K562 (cell line): ENCODE results near the gene CBFA2T2. TPM values are rescaled to one million over a fixed set of nuclear protein-coding genes. Genes with fewer than 3 reads are reported as not detected.

Experiments used
- ATAC-seq: fragments of 200-7000 bp; cut with Tn5 transposase; 3 replicates; pipeline ENCODE4 v1.9.1; 2020; ENCODE audit warnings: moderate library complexity
- BruUV-seq: library from RNA; stranded (reverse); fragments of 400-500 nt; replicated peaks from 2 replicates; lab custom pipeline; 2021; lab: Mats Ljungman, UMichigan
- CTCF ChIA-PET: fragments of 300-600 bp; formaldehyde crosslinking; extraction: SDS; loops from one replicate; lab custom pipeline; 2021; ENCODE audit warnings: low intra/inter-chr PET ratio; lab: Yijun Ruan, JAX
- POLR2A ChIA-PET: fragments of 300-600, 350-650 bp; sonication (Branson Sonifier 250); formaldehyde crosslinking; extraction: SDS; loops from one replicate; lab custom pipeline; 2021; ENCODE audit warnings: antibody characterized with exemption, inconsistent platforms; lab: Yijun Ruan, JAX
- DNase-seq, 4 experiments: peaks; one replicate each; pipeline versions ENCODE4 v3.0.0 to v3.0.0-alpha.2; 2011 to 2018; ENCODE audit warnings: low spot score in 3 of 4, mixed read lengths in 3 of 4; ENCODE audit errors: extremely low read depth in 1 of 4
- FAIRE-seq: peaks from 2 replicates; lab custom pipeline; 2011; peaks lifted over from hg19 to GRCh38; lab: Jason Lieb, UNC
- H2AFZ ChIP-seq: 2 replicates; pipeline ENCODE4 v1.6.0; 2011; ENCODE audit warnings: low read depth, low read length, control low read depth, inconsistent platforms
- H3K27ac ChIP-seq: fragments of 200-600 bp; 3 replicates; pipeline ENCODE4 v1.8.0; 2011; ENCODE audit warnings: low read depth, mild to moderate bottlenecking, control low read depth, inconsistent platforms, low read length, moderate library complexity, mixed read lengths; ENCODE audit errors: extremely low read depth
- H3K27me3 ChIP-seq, 2 experiments: fragments of 300-600 bp in 1 of 2; 2 replicates in 1 of 2; 3 replicates in 1 of 2; pipeline versions ENCODE4 v1.6.0 to v1.8.0; 2011; ENCODE audit warnings: inconsistent platforms in 2 of 2, low read length in 2 of 2, mild to moderate bottlenecking in 1 of 2, mixed read lengths in 1 of 2, moderate library complexity in 1 of 2; ENCODE audit not compliant: control insufficient read depth in 2 of 2, insufficient read depth in 2 of 2
- H3K36me3 ChIP-seq: fragments of 300-600 bp; 3 replicates; pipeline ENCODE4 v1.8.0; 2011; ENCODE audit warnings: mild to moderate bottlenecking, low read length, inconsistent platforms; ENCODE audit not compliant: control insufficient read depth, insufficient read depth
- H3K4me1 ChIP-seq, 2 experiments: fragments of 200-600 bp in 1 of 2; replicated peaks in 1 of 2; 2 replicates in 1 of 2; 3 replicates in 1 of 2; pipeline versions ENCODE4 v1.5.1 to v1.8.0; 2011; ENCODE audit warnings: inconsistent platforms in 2 of 2, low read length in 2 of 2, mild to moderate bottlenecking in 1 of 2, mixed read lengths in 1 of 2, moderate library complexity in 1 of 2; ENCODE audit not compliant: control insufficient read depth in 2 of 2, insufficient read depth in 2 of 2
- H3K4me2 ChIP-seq: 2 replicates; pipeline ENCODE4 v1.6.1; 2011; ENCODE audit warnings: low read length, control low read depth, inconsistent platforms, mixed read lengths; ENCODE audit not compliant: insufficient read depth
- H3K4me3 ChIP-seq: fragments of 200-600 bp; sonication (generic), shearing (Covaris generic); 2 replicates; pipeline ENCODE4 v1.5.1; 2016; ENCODE audit warnings: control low read depth, inconsistent platforms
- H3K79me2 ChIP-seq: fragments of 200-600 bp; 3 replicates; pipeline ENCODE4 v1.8.0; 2011; ENCODE audit warnings: low read length, inconsistent platforms; ENCODE audit not compliant: control insufficient read depth, insufficient read depth
- H3K9ac ChIP-seq, 2 experiments: 2 replicates each; pipeline versions ENCODE4 v1.6.0 to v1.6.1; 2011; ENCODE audit warnings: low read depth in 2 of 2, low read length in 2 of 2, control low read depth in 1 of 2, inconsistent platforms in 1 of 2, mild to moderate bottlenecking in 1 of 2, mixed read lengths in 1 of 2; ENCODE audit not compliant: insufficient read depth in 1 of 2
- H3K9me1 ChIP-seq: one replicate; pipeline ENCODE4 v1.6.0; 2011; ENCODE audit warnings: inconsistent platforms, mild to moderate bottlenecking, low read length, moderate library complexity; ENCODE audit not compliant: control insufficient read depth, insufficient read depth
- H3K9me3 ChIP-seq: replicated peaks from 2 replicates; pipeline ENCODE4 v1.5.1; 2011; ENCODE audit warnings: low read depth, low read length, inconsistent platforms; ENCODE audit not compliant: control insufficient read depth, insufficient read depth
- H4K20me1 ChIP-seq: replicated peaks from 2 replicates; pipeline ENCODE4 v1.6.1; 2011; ENCODE audit warnings: low read length, inconsistent platforms, mixed read lengths; ENCODE audit not compliant: control insufficient read depth, insufficient read depth
- CAMTA2 ChIP-seq: fragments of 250-450 bp; sonication (Bioruptor Pico); conservative IDR thresholded peaks from 2 replicates; pipeline ENCODE4 v1.5.1; 2022
- CXXC5 ChIP-seq: fragments of 250-450 bp; sonication (Bioruptor Pico); IDR thresholded peaks from 2 replicates; pipeline ENCODE4 v1.8.0; 2022; ENCODE audit warnings: inconsistent platforms, mild to moderate bottlenecking, moderate library complexity
- HDAC2 ChIP-seq: fragments of 450-650 bp; IDR thresholded peaks from 2 replicates; pipeline ENCODE4 v1.6.1; 2016; ENCODE audit warnings: mild to moderate bottlenecking
- HDAC3 ChIP-seq: fragments of 450-650 bp; IDR thresholded peaks from 2 replicates; pipeline ENCODE4 v1.6.1; 2018; ENCODE audit warnings: borderline replicate concordance, mild to moderate bottlenecking, moderate library complexity; ENCODE audit not compliant: partially characterized antibody
- JUN ChIP-seq, 2 experiments: sonication (generic) in 1 of 2; formaldehyde crosslinking in 1 of 2; IDR thresholded peaks; 2 replicates each; pipeline versions ENCODE4 v1.6.1 to v1.8.0; 2012 to 2022; ENCODE audit warnings: borderline replicate concordance in 2 of 2, mild to moderate bottlenecking in 2 of 2, improper control_type of control experiment in 1 of 2, low read depth in 1 of 2, low read length in 1 of 2, missing genetic modification reagents in 1 of 2
- JUNB ChIP-seq: fragments of 450-650 bp; formaldehyde crosslinking; conservative IDR thresholded peaks from 2 replicates; pipeline ENCODE4 v1.4.0; 2020; ENCODE audit warnings: mild to moderate bottlenecking
- NCOA6 ChIP-seq: fragments of 450-650 bp; IDR thresholded peaks from 2 replicates; pipeline ENCODE4 v1.6.1; 2017; ENCODE audit warnings: mild to moderate bottlenecking
- PTBP1 ChIP-seq: fragments of 200-400 bp; formaldehyde crosslinking; IDR thresholded peaks from 2 replicates; pipeline ENCODE4 v1.6.1; 2017; ENCODE audit warnings: low read depth, low read length
- TFAM ChIP-seq: fragments of 250-450 bp; sonication (Bioruptor Pico); conservative IDR thresholded peaks from 2 replicates; pipeline ENCODE4 v1.5.0; 2021; ENCODE audit warnings: mild to moderate bottlenecking, moderate library complexity
- ZC3H11A ChIP-seq: IDR thresholded peaks from 2 replicates; pipeline ENCODE4 v1.6.1; 2012; ENCODE audit warnings: low read depth, low read length, improper control_type of control experiment
- ZSCAN29 ChIP-seq: fragments of 450-650 bp; IDR thresholded peaks from 2 replicates; pipeline ENCODE4 v1.6.1; 2017
- WGBS: fragments of 100-300 bp; shearing (Covaris generic); methylation state at CpG from one replicate; pipeline ENCODE4 v1.1.6; 2016; ENCODE audit warnings: low coverage, mixed read lengths; ENCODE audit not compliant: insufficient coverage; ENCODE audit errors: missing lambda C conversion rate; 5-methylcytosine and 5-hydroxymethylcytosine counted together
- in situ Hi-C: fragments of 300-500 bp; cut with MboI; formaldehyde crosslinking; loops from 4 replicates; pipeline ENCODE4 v1.15.0; 2018; ENCODE audit warnings: inconsistent platforms, mixed read lengths
- intact Hi-C: fragments of 100-400 bp; cut with micrococcal nuclease; formaldehyde crosslinking; loops from 2 replicates; pipeline ENCODE4 v1.14.2; 2022
- polyA plus RNA-seq, 8 experiments: library from polyadenylated mRNA; depleted of rRNA in 4 of 8; stranded (reverse) in 5 of 8; unstranded in 3 of 8; fragments of >200 nt; fragmentation: Nextera tagmentation in 2 of 8; fragmentation: Illumina TruSeq in 1 of 8; extraction: Ambion mirVana in 2 of 8; extraction: Trizol in 1 of 8; gene quantifications; 2 replicates each; pipeline versions ENCODE4 v1.2.1 to v1.2.3, GENCODE V29; 2011 to 2014; ENCODE audit warnings: inconsistent platforms in 1 of 8, missing spikeins in 1 of 8
- total RNA-seq, 7 experiments: library from RNA; depleted of rRNA in 6 of 7; stranded (reverse); fragments of >200 nt in 6 of 7; fragmentation: Illumina TruSeq in 2 of 7; extraction: Trizol in 2 of 7; gene quantifications; 2 replicates each; pipeline versions ENCODE4 v1.2.1 to v1.2.3, GENCODE V29; 2011 to 2021; ENCODE audit warnings: low replicate concordance in 1 of 7

CBFA2T2 gene
- total and polyA plus RNA-seq, 9 of the 15 experiments (the other 6 are each of a cell fraction or from before 2014, with no cell fraction given): 0.27 to 9.6 (median 5.8) TPM

- BruUV-seq: no TSS peak
- Histone ChIP-seq H3K4me3 (no peak overlapping the region), H3K36me3 (peaks cover 19% of the 10 kb centered on the region; the same call in 2 of the 3 replicates), H3K9me1 (no peaks in the 10 kb centered on the region), H3K79me2 (0 out of 3 replicates have a peak, but pooled peaks cover 2% of the 10 kb centered on the region), H2AFZ (no peak overlapping the region), H3K4me1 (peaks cover 0 to 5% of the 10 kb centered on the region in 2 experiments; a peak in 2 of 5 replicates), H4K20me1 (no peaks in the 10 kb centered on the region), H3K27me3 (no peaks in the 10 kb centered on the region), H3K27ac (no peak overlapping the region), H3K9me3 (no peaks in the 10 kb centered on the region), H3K4me2 (no peak overlapping the region), H3K9ac (no peak overlapping the region)
- DNase-seq (no peak), ATAC-seq (no peak), FAIRE-seq (no peak)
- in situ Hi-C loops: no loop called here
- ChIA-PET CTCF (no interaction called here), POLR2A (interaction anchor here (1.8 kb wide), 1 partner anchor 9 kb away, joined by 6 read pairs; no protein-coding TSS in a partner anchor)
- WGBS: 45% methylated on average over 4 of the region's 5 CpGs
- TF ChIP-seq ZC3H11A: no peak
- TF ChIP-seq JUNB: no peak
- TF ChIP-seq CAMTA2 (CRISPR knock-in tag): no peak
- TF ChIP-seq CXXC5: no peak
- TF ChIP-seq ZSCAN29: no peak
- no peak for TF ChIP-seq HDAC3
- TF ChIP-seq NCOA6: no peak
- no peak for TF ChIP-seq TFAM
- no peak for TF ChIP-seq HDAC2
- TF ChIP-seq JUN (IDR thresholded peaks at IDR 0.05; ENCODE audit: borderline replicate concordance, low read depth, low read length): no peak
- no peak for TF ChIP-seq JUN (CRISPR knock-in tag; IDR thresholded peaks at IDR 0.05; ENCODE audit: borderline replicate concordance)
- no peak for TF ChIP-seq PTBP1
- intact Hi-C loops: no loop called here
These were observed 114.4 kb downstream of the CBFA2T2 start for GRCh38 chr20:33604084-33604990.
